A673 (cell line): ENCODE measurements around the gene SHISA9. TPM values are rescaled to one million over a fixed set of nuclear protein-coding genes. Genes with fewer than 3 reads are reported as not detected.

Experiments used
- BruUV-seq: library from RNA; stranded (reverse); fragments of 400-500 nt; replicated peaks from 2 replicates; lab custom pipeline; 2021; lab: Mats Ljungman, UMichigan
- CTCF ChIA-PET: fragments of 300-600 bp; sonication (Branson Sonifier 250); formaldehyde crosslinking; loops from one replicate; lab custom pipeline; 2022; ENCODE audit warnings: antibody characterized with exemption; lab: Charles Lee
- POLR2A ChIA-PET: fragments of 300-600 bp; sonication (Branson Sonifier 250); formaldehyde crosslinking; loops from one replicate; lab custom pipeline; 2022; ENCODE audit warnings: antibody characterized with exemption; ENCODE audit not compliant: low non-redundant PET; lab: Charles Lee
- DNase-seq: peaks from one replicate; pipeline ENCODE4 v3.0.0-alpha.2; 2015; ENCODE audit warnings: low spot score
- H3K27ac ChIP-seq: fragments of 200-600 bp; sonication (generic); 2 replicates; pipeline ENCODE4 v1.5.1; 2016; ENCODE audit warnings: mixed run types, low read depth, mild to moderate bottlenecking, mixed read lengths, antibody characterized with exemption, low read length; ENCODE audit not compliant: poor library complexity, severe bottlenecking
- H3K27me3 ChIP-seq: fragments of 200-600 bp; sonication (generic); replicated peaks from 2 replicates; pipeline ENCODE4 v1.6.1; 2017; ENCODE audit warnings: mixed run types, low read depth, mild to moderate bottlenecking, mixed read lengths, antibody characterized with exemption, low read length; ENCODE audit not compliant: insufficient read depth, poor library complexity
- H3K36me3 ChIP-seq: fragments of 200-600 bp; sonication (generic); 2 replicates; pipeline ENCODE4 v1.6.1; 2016; ENCODE audit warnings: mixed run types, mild to moderate bottlenecking, mixed read lengths, antibody characterized with exemption, low read length; ENCODE audit not compliant: insufficient read depth, poor library complexity, severe bottlenecking
- H3K4me1 ChIP-seq: fragments of 200-600 bp; sonication (generic); 2 replicates; pipeline ENCODE4 v1.6.1; 2017; ENCODE audit warnings: mixed run types, mild to moderate bottlenecking, mixed read lengths, antibody characterized with exemption, low read length; ENCODE audit not compliant: insufficient read depth, poor library complexity, severe bottlenecking
- H3K4me3 ChIP-seq: fragments of 200-600 bp; sonication (generic); 2 replicates; pipeline ENCODE4 v1.5.1; 2016; ENCODE audit warnings: low read depth, mixed run types, mild to moderate bottlenecking, mixed read lengths, low read length; ENCODE audit not compliant: poor library complexity, severe bottlenecking
- H3K9me3 ChIP-seq: fragments of 200-600 bp; sonication (generic); 2 replicates; pipeline ENCODE4 v1.6.1; 2016; ENCODE audit warnings: mixed run types, low read depth, mild to moderate bottlenecking, mixed read lengths, antibody characterized with exemption, low read length; ENCODE audit not compliant: poor library complexity, severe bottlenecking
- CTCF ChIP-seq: fragments of 300-800, 200-600 bp; sonication (generic); conservative IDR thresholded peaks from 2 replicates; pipeline ENCODE4 v1.5.1; 2017; ENCODE audit warnings: low read depth, mild to moderate bottlenecking, antibody characterized with exemption, low read length, moderate library complexity, mixed read lengths
- EZH2 ChIP-seq: fragments of 200-600 bp; sonication (generic); IDR thresholded peaks from 2 replicates; pipeline ENCODE4 v1.6.1; 2017; ENCODE audit warnings: borderline replicate concordance, low read depth, mild to moderate bottlenecking, mixed read lengths, antibody characterized with exemption, low read length; ENCODE audit not compliant: poor library complexity, severe bottlenecking
- intact Hi-C: fragments of 100-400 bp; cut with micrococcal nuclease; formaldehyde crosslinking; loops from one replicate; pipeline ENCODE4 v1.10.0; 2022; ENCODE audit not compliant: unreplicated experiment
- total RNA-seq: library from RNA; stranded (reverse); gene quantifications from 2 replicates; pipeline ENCODE4 v1.2.3, GENCODE V29; 2021

SHISA9 gene
- total RNA-seq, 1 experiment from 2014 or later = not detected

GRCh38 chr16:13111747-13112146, 210.3 kb downstream of the SHISA9 start:
- ChIA-PET POLR2A (no interaction called here), CTCF (no interaction called here)
- H3K36me3 ChIP-seq = no peaks in the 10 kb centered on the region
- H3K9me3 ChIP-seq = peaks cover 26% of the 10 kb centered on the region
- no TSS peak for BruUV-seq
- H3K4me3 ChIP-seq = no peak overlapping the region
- H3K4me1 ChIP-seq = no peaks in the 10 kb centered on the region
- intact Hi-C loops = no loop called here
- H3K27me3 ChIP-seq = no peaks in the 10 kb centered on the region
- DNase-seq = no peak
- H3K27ac ChIP-seq = no peak overlapping the region
- no peak for TF ChIP-seq CTCF
- TF ChIP-seq EZH2 = no peak

- DNase-seq = no peak
- H3K4me1 ChIP-seq = no peaks in the 10 kb centered on the region
- TF ChIP-seq CTCF (no peak), EZH2 (no peak)
- POLR2A ChIA-PET = no interaction called here
- no TSS peak for BruUV-seq
- CTCF ChIA-PET = no interaction called here
- H3K27ac ChIP-seq = no peak overlapping the region
- no peaks in the 10 kb centered on the region for H3K27me3 ChIP-seq
- intact Hi-C loops = no loop called here
- H3K36me3 ChIP-seq = no peaks in the 10 kb centered on the region
- no peak overlapping the region for H3K4me3 ChIP-seq
- H3K9me3 ChIP-seq = peaks cover 16% of the 10 kb centered on the region
Observed at GRCh38 chr16:13113741-13114140, 212.3 kb downstream of the SHISA9 start.

GRCh38 chr16:13118091-13118490, 216.7 kb downstream of the SHISA9 start:
- Histone ChIP-seq H3K27ac (no peak overlapping the region), H3K27me3 (no peaks in the 10 kb centered on the region), H3K9me3 (peaks cover 12% of the 10 kb centered on the region), H3K4me3 (no peak overlapping the region), H3K4me1 (no peaks in the 10 kb centered on the region), H3K36me3 (no peaks in the 10 kb centered on the region)
- DNase-seq = no peak
- no TSS peak for BruUV-seq
- ChIA-PET POLR2A (no interaction called here), CTCF (no interaction called here)
- no peak for TF ChIP-seq EZH2
- no peak for TF ChIP-seq CTCF
- intact Hi-C loops = no loop called here
